Measurements from ENCODE around the gene SNRK. TPM values are rescaled to one million over a fixed set of nuclear protein-coding genes. Genes with fewer than 3 reads are reported as not detected.
A peak's percentile ranks its signal among the peaks of the same experiment; 100 is the strongest.

SNRK gene
- total and polyA plus RNA-seq, 9 of the 15 experiments (the other 6 are each of a cell fraction or from before 2014, with no cell fraction given): 1.7 to 12.3 (median 7.3) TPM

DNA sequence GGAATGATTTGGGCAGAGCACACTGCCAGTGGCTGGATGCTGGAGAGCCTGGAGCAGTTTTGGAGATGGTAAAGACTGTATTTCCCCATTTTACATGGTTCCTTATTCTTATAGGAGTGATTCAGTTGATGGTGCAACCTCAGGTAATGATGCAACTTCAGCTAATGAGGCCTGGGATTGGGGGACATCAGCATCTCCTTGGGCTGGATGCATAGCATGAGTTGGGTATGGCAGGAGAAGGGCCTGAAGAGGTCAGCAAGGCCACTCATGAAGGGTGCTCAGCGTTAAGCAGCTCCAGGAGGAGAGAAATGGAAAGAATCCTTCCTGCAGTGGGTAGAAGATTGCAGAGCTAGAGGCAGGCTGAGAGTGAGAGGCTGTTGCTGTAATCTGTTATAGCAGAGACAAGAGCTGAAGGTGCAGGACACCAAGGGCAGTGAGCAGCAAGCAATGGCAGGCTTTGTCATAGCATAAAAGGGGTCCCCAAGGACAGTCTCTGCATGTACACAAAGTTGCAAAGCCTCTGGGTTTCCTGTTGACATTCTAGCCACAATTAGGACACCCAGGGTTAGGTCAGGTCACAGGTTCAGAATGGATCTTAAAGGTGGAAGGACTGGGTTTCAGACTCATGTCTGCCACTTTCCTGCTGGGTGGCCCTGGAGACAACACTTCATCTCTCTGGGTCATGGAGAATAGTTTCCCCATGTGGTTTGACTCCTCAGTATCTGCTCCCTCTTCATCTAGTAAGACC is 29.5 kb upstream of the SNRK start:
- FAIRE-seq (no peak), DNase-seq (ENCODE audit: extremely low read depth in 1 of 4, low spot score in 3 of 4) (no peak), ATAC-seq (no peak; the same call in 1 of the 3 replicates)
- Histone ChIP-seq H3K4me3 (no peak overlapping the region), H3K36me3 (ENCODE audit: control insufficient read depth, insufficient read depth, low read length) (no peaks in the 10 kb centered on the region), H3K9me1 (ENCODE audit: control insufficient read depth, insufficient read depth, low read length) (no peaks in the 10 kb centered on the region), H3K27ac (ENCODE audit: extremely low read depth, low read depth, low read length) (no peak overlapping the region), H2AFZ (ENCODE audit: low read depth, low read length) (no peak overlapping the region), H3K9me3 (replicated peaks; ENCODE audit: control insufficient read depth, insufficient read depth, low read depth, low read length) (no peaks in the 10 kb centered on the region), H3K4me2 (ENCODE audit: insufficient read depth, low read length) (no peak overlapping the region), H3K9ac (ENCODE audit: insufficient read depth in 1 of 2, low read depth in 2 of 2, low read length in 2 of 2) (no peak overlapping the region), H3K79me2 (ENCODE audit: control insufficient read depth, insufficient read depth, low read length) (no peaks in the 10 kb centered on the region), H4K20me1 (replicated peaks; ENCODE audit: control insufficient read depth, insufficient read depth, low read length) (no peaks in the 10 kb centered on the region), H3K27me3 (ENCODE audit: control insufficient read depth in 2 of 2, insufficient read depth in 2 of 2, low read length in 2 of 2) (peaks cover 2 to 30% of the 10 kb centered on the region in 2 experiments; a peak in 3 of 5 replicates), H3K4me1 (replicated peaks in 1 of 2; ENCODE audit: control insufficient read depth in 2 of 2, insufficient read depth in 2 of 2, low read length in 2 of 2) (peaks cover 0 to 13% of the 10 kb centered on the region in 2 experiments; a peak in 3 of 5 replicates)
- in situ Hi-C loops (cut with MboI): no loop called here
- BruUV-seq (replicated peaks): no TSS peak
- ChIA-PET POLR2A (interaction anchor here (1.0 to 1.4 kb wide), 4 partner anchors 11 to 19 kb away, joined by 3 to 8 read pairs (median 4); no protein-coding TSS in a partner anchor), CTCF (ENCODE audit: low intra/inter-chr PET ratio) (no interaction called here)
- intact Hi-C loops (cut with micrococcal nuclease): no loop called here
- 0% methylated on average over 1 of the region's 1 CpG for WGBS (ENCODE audit: insufficient coverage, low coverage, missing lambda C conversion rate)
- TF ChIP-seq FIP1L1 (IDR thresholded peaks at IDR 0.05; ENCODE audit: low read depth, low read length, poor library complexity, severe bottlenecking): no peak
- TF ChIP-seq MECOM (CRISPR knock-in tag; IDR thresholded peaks at IDR 0.05): no peak
- TF ChIP-seq ZNF830 (CRISPR knock-in tag; IDR thresholded peaks at IDR 0.05): no peak
- TF ChIP-seq ZNF395 (CRISPR knock-in tag; IDR thresholded peaks at IDR 0.05): 0 out of 2 replicates have a peak, but pooled peaks have one; percentile 25
- TF ChIP-seq ATF3 (IDR thresholded peaks at IDR 0.05): peak; percentile 80
- no peak for TF ChIP-seq ATF3 (CRISPR knock-in tag; conservative IDR thresholded peaks at IDR 0.05)
- peak; percentile 67; the same call in 1 of the 2 replicates for TF ChIP-seq RREB1 (CRISPR knock-in tag; IDR thresholded peaks at IDR 0.05)
- TF ChIP-seq SLC30A9 (CRISPR knock-in tag; IDR thresholded peaks at IDR 0.05): no peak
- peak; percentile 61; the same call in 1 of the 2 replicates for TF ChIP-seq CTBP1 (IDR thresholded peaks at IDR 0.05; ENCODE audit: borderline replicate concordance)
- TF ChIP-seq, protein P1, sequence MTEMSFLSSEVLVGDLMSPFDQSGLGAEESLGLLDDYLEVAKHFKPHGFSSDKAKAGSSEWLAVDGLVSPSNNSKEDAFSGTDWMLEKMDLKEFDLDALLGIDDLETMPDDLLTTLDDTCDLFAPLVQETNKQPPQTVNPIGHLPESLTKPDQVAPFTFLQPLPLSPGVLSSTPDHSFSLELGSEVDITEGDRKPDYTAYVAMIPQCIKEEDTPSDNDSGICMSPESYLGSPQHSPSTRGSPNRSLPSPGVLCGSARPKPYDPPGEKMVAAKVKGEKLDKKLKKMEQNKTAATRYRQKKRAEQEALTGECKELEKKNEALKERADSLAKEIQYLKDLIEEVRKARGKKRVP (CRISPR knock-in tag; IDR thresholded peaks at IDR 0.05): peak; percentile 62; the same call in 1 of the 2 replicates
- TF ChIP-seq CEBPG (CRISPR knock-in tag; IDR thresholded peaks at IDR 0.05): peak; percentile 87
- peak; percentile 72 to 94 for TF ChIP-seq CEBPG (tag; conservative IDR thresholded peaks at IDR 0.05 in 1 of 2, IDR thresholded peaks at IDR 0.05 in 1 of 2)

All from K562 (cell line).